GM21723 (cell line): Measurements from ENCODE around the gene TRUB2.

Experiments used
- ATAC-seq: cut with Tn5 transposase; IDR thresholded peaks from one replicate; pipeline ENCODE4 v1.9.1; 2021; ENCODE audit warnings: mild to moderate bottlenecking, moderate library complexity; ENCODE audit not compliant: unreplicated experiment

TRUB2 gene

DNA sequence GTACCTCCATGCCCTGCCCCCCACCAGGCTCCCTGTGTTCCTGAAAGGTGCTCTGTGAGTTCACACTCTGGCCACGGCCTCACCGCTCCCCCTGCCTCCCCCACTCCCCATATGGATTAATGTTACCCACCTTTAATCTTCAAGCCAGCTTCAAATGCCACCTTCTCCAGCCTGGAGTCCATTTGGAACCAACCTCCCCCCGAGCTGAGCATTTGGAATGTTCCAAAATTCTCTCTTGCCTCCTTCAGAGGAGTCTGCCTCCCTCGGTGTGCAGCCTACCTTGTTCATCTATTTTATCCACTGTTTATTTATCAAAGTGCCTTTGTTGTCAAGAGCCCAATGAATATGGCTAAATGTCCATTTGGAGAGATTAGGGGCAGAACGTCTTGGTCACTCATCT is 50.7 kb downstream of the TRUB2 start:
- no peak for ATAC-seq

DNA sequence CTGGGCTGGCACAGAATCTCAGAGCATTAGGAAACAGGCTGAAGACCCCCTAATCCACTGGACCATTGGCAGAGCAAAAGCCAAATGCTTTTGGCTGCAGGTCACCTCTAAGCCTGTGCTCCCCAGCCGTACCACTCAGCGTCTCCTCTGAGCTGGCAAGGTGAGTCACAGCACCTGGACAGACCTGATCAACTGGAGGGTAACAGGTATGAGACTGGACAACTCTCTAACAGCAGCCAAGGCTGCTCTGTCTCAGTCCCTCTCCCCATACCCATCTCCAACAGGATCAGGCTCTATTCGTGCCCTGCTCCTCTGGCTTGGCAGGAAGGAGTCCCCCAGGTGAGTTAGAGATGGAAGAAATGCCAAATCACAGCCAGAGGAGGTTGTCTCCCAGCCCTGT is 51.1 kb downstream of the TRUB2 start:
- ATAC-seq: no peak

DNA sequence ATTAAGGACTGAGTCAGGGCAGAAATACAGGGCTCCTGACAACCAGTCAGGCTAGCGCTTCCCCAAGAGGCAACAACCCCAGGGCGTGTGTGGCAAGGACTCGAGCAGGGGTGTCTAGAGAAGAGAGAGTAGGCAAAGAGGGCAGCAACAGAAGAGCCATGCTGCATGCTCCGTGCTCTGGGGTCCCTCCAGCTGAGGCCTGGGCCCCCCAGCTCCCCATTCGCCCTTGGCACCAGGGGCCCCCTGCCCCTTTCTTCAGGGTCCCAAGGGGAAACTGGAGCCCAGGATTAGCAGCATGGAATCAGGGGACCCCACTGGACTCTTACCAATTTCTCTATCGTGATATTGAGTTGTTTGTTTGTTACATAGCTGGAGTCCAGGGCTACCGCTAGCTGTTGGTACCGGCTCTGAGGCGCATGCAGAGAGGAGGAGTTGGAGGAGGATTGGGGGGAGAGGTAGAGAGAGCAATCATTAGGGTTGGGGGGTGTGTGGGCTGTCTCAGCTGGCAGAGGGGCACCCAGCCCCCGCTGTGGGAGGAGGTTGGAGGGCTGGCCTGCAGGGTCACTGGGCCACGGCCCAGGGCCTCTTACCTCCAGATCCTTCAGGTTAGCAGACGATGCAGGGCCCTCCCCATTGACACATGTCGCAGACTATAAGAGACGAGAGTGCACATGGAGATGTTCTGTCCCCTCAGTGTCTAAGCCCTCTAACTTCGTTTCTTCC is 55.2 kb downstream of the TRUB2 start:
- no peak for ATAC-seq

DNA sequence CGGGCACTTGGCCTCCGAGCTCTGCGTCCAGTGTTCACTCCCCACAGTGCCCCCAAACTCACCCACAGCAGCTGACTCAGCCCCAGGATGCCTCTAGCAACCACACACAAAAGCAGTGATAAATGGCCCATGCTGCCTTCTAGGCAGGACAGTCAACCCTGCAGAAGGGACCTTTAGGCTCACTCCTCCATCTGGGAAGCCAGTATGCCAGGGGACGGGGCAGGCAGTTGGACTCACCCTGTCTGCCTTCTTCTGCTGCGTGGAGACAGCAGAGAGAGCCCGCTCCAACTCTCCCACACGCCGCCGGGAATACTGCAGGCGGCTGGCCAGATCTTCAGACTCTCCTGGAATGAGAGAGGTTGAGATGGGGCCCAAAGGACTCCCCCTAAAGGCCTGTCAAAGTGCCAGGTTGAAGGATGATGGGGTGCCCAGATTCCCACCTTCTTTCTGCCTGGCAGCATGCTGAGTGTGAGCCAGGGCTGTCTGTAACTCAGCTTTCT is 56.8 kb downstream of the TRUB2 start:
- no peak for ATAC-seq

DNA sequence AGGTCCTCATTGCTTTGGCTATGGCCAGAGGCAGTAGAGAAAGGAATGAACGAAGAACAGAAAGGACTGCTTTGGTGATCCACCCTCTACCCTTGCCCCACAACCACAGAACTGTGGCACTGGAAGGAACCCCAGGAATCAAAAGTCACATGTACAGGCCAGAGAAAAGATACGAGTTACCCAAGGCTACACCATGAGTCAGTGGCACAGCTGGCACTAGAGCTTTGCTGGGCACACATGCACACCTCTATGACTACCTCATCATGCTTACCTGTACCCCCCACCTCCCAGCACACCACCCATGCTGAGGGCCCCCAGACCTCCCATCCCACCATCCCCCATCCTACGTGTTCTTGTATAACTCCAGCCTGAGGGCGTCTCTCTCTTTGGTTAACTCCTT is 59.6 kb downstream of the TRUB2 start:
- no peak for ATAC-seq

DNA sequence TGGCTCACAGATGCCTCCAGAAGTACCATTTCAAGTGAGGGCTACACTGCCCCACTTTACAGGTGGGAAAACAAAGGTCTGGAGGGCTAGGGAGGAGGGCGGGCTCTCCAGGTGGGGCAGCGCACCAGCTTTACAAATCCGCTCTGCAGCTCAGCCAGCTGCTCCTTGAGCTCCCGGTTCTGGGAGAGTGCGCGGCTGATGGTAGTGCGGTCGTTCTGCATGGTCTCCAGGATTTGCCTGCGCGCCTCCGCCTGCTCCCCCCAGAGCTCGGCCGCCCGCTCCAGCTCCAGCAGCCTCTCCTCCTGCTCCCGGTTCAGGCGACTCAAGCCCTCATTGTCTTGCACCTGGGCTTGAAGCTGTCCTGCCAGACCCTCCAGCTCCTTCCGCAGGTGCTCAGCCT is 61.9 kb downstream of the TRUB2 start:
- no peak for ATAC-seq

DNA sequence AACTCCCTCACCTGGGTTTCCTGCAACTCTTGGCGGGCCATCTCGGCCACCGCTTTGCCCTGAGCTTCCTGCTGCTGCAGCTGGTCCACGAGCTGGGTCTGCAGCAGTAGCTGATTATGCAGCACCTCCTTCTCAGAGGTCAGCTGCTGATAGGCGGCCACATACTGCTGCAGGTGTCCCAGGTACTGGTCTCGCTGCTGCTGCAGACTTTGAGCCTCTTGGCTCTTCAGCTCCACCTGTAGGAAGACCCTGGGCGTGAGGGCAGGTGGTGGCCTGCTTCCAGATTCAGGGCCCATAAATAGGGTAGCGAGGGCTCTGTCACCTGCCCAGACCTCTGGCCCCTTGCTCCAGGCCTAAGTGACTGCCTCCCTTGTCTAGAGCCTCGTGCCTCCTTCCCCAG is 63.1 kb downstream of the TRUB2 start:
- ATAC-seq: no peak

DNA sequence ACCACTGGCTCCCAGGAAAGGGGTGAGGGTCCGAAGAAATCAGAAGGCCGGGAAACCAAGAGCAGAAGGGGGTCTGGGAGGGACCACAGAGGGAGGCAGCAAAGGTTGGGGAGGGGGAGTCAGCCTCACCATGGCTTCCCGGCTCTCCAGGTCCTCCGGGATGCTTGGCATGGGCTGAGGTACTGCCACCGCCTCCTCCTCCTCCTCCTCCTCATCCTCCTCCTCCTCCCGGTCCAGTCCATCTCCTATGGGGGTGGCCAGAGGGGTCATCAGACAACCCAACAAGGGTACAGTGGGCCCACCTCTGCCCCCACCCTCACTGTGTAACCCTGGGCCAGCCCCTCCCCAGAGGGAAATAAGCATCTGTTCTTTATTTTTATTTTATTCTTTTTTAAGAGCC is 63.9 kb downstream of the TRUB2 start:
- no peak for ATAC-seq

DNA sequence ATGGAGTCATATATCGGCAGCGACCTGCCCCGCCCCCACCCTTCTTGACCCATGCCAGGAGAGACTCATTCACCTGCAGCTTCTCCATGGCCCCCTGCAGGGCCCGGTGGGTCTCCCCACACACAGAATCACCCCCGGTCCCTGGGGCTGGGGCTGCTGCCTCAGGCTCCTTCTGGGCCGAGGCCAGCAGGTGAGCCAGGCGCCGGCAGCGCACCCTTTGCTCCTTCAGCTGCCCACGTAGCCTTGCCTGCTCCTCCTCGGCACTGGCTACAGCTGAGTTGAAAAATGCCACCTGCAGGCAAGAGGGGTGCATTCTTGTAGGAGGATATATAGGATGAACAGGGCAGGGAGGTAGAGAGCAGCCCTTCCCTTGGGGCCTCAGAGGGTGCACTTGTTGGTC is 64.3 kb downstream of the TRUB2 start:
- no peak for ATAC-seq

DNA sequence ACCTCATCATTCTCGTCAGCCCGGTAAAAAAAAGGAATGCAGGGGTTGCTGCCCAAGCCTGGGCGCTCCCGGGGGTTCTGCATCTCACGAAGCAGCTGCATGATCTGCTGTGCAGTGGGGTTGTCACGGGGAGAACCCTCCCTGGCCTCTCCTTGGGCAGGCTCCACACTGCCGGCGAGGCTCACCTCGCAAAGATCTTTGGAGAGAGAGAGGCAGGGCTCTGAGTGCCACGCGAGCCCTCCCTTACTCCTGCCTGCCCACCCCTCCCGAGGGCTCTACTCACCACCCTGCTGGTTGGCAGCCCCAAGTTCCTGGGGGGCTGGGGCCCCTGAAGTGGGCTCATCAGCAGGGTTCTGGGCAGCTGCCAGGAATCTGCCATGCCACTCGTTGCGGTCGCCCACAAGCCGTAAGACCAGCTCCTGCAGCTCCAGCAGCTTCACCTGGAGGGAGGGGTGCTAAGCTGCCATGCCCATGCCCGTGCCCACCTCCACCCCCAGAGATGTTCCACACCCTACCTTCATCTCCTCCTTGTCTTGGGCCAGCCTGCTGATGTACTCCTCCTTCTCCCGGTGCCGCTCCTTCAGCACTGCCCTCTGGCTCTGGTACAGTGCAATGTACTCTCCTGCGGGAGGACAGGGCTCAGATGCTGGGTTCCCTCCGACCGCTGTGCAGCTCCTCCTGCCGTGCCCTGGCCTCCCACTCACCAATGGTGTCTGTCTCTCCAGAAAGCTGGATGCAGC is 65.0 kb downstream of the TRUB2 start:
- ATAC-seq: no peak
